NAMALWA (cell line): ENCODE measurements around the gene ANXA9.

ENCODE experiments used
- DNase-seq: peaks from one replicate; pipeline ENCODE4 v3.0.0-alpha.2; 2015; ENCODE audit warnings: low spot score

The ANXA9 gene

DNA sequence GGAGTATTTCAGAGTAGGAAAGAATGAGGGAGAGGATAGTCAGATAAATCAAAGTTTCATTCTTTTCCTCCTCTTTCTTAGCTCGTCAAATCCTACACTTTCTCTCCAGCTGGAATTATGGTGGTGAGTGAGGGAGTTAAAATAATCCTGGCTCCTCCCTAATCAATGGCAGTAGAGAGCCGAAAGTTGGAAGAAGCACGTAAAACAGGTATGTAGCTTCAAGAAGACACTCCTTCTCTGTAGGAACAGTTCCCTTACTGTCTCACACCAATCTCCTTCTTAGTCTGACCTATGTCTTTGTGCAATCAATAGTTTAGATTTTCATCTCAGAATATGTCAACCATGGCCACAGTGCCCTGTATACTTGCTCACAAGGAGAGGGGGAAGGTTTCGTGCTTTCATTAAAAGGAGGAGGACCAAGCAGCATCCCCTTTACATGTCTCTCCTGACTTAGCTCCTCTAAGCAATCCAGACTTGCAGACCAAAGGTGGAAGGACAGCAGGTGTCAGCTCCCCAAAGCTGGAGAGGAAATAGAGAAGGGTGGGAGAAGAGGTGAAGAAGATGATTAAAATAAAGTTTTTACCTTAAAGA is 23.7 kb downstream of the ANXA9 start:
- DNase-seq, result peak; percentile 35

DNA sequence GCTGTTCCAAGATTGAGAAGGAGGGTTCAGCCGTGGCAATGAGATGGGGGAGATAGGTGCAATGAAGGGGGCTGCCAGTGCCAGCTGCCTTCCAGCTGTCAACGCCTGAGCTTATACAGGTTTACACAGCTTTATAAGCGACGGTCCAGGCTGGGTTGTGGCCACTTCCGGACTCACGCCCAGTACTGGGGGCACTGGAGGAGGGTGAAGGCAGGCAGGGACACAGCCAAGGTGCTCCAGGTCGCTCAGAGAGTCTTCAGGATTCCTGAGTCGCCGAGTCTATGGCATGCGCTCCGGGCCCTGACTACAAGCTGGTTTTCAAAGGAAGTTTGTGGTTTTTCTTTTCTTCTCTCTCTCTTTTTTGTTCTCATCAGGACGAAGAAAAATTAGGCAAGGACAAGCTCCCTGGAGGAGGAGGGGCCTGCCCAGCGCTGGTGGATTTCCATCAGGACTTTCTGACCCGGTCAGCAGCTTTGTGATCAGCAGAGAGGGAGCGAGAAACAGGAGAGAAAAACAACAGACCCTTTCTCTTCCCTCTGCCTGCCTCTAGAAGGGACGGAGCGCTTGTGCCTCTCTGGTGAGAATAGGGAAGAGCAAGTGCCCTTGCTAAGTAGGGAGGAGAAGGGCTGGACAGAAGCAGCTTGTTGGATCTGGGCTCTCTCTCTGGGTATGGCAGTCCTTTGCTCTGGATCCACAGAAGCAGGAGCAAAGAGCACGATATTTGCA is 24.4 kb downstream of the ANXA9 start, which contains the start of gene MINDY1:
TSS of gene MINDY1 (minus strand) at position 576 of the 726 bp plus-strand sequence. CDS start 4,285 bp downstream, outside the sequence.
- peak; percentile 81 for DNase-seq

DNA sequence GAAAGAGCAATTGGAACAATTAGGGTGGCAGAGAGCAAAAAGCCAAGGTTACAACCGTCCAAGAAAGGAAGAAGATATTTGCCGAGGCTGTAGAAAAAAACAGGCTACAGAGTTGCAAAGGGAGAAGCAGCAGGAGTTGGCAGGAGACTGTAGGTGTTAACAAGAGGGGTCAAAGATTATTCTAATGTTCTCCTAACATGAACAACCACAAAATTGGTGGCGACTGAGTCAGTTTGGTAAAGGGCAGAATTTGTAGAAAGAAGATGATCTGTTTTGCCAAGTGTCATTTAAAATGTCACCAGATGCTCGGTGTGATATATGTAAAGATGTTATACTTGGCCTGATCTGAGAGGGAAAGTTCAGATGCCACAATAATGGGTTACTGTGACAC is 25.8 kb downstream of the ANXA9 start:
- no peak for DNase-seq

DNA sequence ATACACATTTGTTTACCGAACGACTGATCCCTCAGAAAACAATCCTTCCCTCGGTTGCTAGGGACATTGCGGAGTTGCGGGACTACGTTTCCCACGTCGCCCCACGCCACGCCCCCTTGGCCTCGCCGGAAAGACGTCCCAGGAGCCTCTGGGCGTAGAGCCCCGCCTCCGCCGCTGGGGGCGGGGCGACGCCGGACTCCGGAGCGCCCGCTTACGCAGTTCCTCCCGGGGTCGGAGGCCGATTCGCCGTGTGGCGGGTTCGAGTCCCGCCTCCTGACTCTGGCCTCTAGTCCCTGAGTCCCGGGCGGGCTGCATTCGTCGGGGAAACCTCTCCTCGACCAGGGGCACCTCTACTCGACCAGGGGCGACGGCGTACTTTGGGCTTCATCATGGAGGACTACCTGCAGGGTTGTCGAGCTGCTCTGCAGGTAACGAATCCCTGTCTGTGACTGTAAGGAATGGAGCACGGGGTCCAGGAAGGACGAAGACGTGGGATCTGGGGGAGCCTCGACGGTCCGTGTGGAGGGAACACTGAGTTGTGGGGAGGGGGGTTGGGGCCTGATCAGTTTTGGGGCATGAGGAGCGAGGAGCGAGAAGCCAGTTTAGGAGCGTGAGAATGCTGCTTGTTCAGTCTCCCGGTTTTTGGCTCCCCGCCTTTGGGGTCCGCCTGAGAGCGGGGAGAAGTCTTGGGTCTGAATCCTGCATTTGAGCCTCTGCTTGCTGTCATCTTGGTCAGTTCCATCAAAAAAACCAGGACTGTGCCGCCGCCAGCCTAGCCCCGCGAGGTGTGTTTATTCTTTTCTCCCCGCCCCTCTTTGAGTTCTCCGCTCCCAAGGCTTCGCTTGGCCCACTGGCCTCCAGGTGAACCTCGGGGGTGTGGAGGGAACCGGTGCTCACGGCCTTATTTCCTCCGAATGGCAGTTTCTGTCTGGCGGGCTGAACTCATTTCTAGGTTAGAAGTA is 26.4 kb downstream of the ANXA9 start, which contains the start of gene PRUNE1:
TSS of gene PRUNE1 (plus strand) at position 206 of the 962 bp plus-strand sequence. CDS start at position 390, 184 bp downstream.
- DNase-seq, result peak; percentile 98

DNA sequence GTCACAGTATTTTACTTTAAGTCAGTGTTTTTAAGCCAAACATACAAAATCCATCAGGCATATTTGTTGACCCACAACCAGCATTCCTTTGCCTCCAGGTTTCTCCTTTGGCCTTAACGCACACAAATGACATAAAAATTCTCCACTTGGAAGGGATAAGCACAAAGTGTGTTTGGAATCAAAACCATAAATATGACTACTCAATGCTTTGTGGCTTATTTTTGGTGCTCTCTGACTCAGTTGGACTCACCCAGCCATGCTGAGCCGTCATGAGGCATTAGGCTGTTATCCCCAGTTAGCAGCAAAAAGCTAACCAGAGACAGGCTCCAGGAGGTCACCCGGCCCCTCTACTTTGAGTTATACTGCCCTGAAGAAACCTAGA is 27.1 kb downstream of the ANXA9 start:
- no peak for DNase-seq

DNA sequence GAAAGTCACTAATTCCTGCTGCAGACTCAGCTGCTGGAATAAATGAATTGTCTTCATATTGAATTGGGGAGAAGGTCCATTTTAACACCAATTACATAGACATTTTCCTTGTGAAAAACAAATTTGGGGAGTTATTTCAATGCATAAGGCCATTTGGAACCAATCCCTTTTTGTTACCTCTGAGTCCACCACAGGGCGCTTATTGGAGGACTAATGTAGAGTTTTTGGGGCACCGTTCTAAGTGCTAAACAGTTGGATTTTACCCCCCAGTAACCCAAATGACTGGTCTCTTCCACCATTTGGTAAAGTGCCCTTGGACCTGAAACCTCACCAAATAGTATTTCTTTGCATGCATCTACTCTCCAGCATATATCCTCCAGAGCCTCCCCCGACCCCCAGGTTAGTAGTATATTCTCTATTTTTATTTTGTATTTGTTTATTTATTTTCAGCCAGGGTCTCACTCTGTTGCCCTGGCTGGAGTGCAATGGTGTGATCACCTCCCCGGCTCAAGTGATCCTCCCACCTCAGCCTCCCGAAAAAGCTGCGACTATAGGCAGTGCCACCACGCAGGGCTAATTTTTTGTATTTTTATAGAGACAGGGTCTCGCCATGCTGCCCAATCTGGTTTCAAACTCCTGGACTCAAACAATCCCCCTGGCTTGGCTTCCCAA is 27.7 kb downstream of the ANXA9 start:
- no peak for DNase-seq

DNA sequence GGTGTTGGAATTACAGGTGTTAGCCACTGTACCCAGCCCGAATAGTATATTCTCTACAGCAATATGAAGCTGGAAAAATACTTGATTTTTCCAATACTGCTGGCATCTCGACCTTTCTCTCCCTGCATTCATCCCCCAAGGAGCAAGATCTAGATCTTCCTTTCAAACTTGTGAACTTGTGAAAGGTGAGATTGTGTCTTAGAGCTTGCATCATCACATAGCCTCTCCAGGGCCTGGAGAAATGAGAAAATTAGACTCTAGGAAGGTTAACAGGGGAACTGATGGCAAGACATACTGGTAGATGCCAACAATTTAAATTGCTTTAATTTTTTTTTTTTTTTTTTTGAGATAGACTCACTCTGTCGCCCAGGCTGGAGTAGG is 28.2 kb downstream of the ANXA9 start:
- no peak for DNase-seq

- DNase-seq, result peak; percentile 1
Observed at GRCh38 chr1:151011154-151011850, 29.2 kb downstream of the ANXA9 start.

- DNase-seq, result no peak
Observed at GRCh38 chr1:151012684-151013471, 30.8 kb downstream of the ANXA9 start.

GRCh38 chr1:151013518-151013917 is 31.4 kb downstream of the ANXA9 start:
- DNase-seq, result no peak

GRCh38 chr1:151024540-151025146 is 42.6 kb downstream of the ANXA9 start:
- peak; percentile 88 for DNase-seq

DNA sequence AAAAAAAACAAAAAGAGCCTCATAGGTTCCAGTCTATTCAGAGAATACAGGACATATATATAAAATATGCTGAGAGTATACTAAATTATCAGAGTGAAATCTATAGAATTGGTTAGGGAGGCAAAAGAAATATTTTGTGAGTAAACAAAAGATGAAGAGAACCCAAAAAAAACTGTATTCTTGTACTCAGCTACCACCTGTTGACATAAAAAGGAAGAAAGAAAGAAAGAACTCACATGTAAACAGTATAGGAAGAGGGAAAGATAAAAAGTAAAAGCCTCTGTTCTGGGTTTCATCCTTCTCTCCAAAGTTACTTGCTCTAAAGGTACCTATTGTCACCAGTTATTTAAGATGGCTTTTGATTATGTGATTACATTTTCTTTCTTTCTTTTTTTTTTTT is 44.4 kb downstream of the ANXA9 start:
- no peak for DNase-seq

DNA sequence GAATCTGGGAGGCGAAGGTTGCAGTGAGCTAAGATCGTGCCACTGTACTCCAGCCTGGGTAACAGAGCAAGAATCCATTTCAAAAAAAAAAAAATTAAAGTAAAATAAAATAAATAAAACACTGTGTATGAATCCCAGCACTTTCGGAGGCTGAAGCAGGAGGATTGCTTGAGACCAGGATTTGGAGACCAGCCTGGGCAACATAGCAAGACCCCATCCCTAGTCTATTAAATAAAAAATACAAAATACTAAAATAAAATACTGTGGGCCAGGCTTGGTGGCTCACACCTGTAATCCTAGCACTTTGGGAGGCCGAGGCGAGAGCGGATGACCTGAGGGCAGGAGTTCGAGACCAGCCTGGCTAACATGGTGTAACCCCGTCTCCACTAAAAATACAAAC is 50.1 kb downstream of the ANXA9 start:
- DNase-seq, result no peak

GRCh38 chr1:151035167-151035566 is 53.1 kb downstream of the ANXA9 start:
- DNase-seq, result no peak

- DNase-seq, result no peak
Observed at GRCh38 chr1:151036356-151036755, 54.3 kb downstream of the ANXA9 start, which contains the start of gene BNIPL. Gene BNIPL (plus strand): TSS chr1:151036586. CDS start chr1:151036726, 140 bp downstream.

DNA sequence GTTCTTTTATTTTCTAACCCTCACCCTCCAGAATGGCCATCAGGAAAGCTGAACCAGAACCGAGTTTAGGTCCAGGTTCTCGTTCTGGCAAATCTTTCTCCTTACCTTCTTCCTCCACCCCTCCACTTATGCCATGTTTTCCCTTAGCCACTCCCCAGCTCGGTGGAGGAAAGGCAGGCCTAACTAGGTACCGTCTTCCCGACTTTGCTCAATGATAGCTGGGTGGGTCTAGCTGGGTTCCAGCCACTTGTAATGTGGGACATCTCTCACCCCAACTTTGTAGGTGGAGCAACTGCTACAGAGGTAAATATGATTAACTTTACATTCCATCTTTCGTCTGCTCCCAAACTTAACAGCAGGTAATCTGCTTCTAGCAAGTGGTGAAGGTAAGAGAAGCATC is 54.9 kb downstream of the ANXA9 start:
- DNase-seq, result no peak

GRCh38 chr1:151039521-151039920 is 57.4 kb downstream of the ANXA9 start:
- no peak for DNase-seq

DNA sequence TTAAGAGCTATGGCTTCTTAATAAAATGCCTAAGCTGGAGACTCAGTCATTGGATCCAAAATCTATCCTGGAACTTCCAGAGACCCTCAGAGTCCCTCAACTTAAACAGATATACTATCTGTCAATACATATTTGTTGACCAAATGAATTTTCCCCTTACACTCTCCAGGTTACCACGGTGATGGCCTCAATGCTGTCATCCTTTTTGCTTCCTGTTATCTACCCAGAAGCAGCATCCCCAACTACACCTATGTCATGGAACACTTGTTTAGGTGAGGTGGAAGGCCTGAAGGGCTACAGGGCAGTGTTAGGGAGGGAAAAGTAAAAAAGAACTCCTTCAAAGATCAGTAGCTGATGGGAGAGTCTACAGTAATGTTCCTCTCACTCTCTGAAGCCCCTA is 61.1 kb downstream of the ANXA9 start:
- no peak for DNase-seq
